GM23338 (cell line): ENCODE data around the gene KRT9. TPM values are rescaled to one million over a fixed set of nuclear protein-coding genes. Genes with fewer than 3 reads are reported as not detected.

Experiments used
- ATAC-seq: fragments of 200-7000 bp; cut with Tn5 transposase; 3 replicates; pipeline ENCODE4 v1.9.1; 2020
- DNase-seq: peaks from one replicate; pipeline ENCODE4 v3.0.0-alpha.2; 2015; ENCODE audit warnings: low spot score
- H2AFZ ChIP-seq: fragments of 200-600 bp; sonication (generic); 2 replicates; pipeline ENCODE4 v1.8.0; 2016; ENCODE audit warnings: antibody characterized with exemption, mild to moderate bottlenecking, moderate library complexity
- H3F3A ChIP-seq: fragments of 200-600 bp; sonication (generic); replicated peaks from 2 replicates; pipeline ENCODE4 v1.8.0; 2017; ENCODE audit warnings: antibody characterized with exemption, mixed run types, low read depth
- H3K27ac ChIP-seq: fragments of 200-600 bp; sonication (generic); 2 replicates; pipeline ENCODE4 v1.6.1; 2016; ENCODE audit warnings: low read depth
- H3K27me3 ChIP-seq: fragments of 200-600 bp; sonication (generic); 2 replicates; pipeline ENCODE4 v1.8.0; 2016; ENCODE audit warnings: mild to moderate bottlenecking, mixed run types, moderate library complexity; ENCODE audit not compliant: insufficient read depth
- H3K36me3 ChIP-seq: fragments of 200-600 bp; sonication (generic); 2 replicates; pipeline ENCODE4 v1.8.0; 2016; ENCODE audit warnings: mild to moderate bottlenecking; ENCODE audit not compliant: insufficient read depth
- H3K4me1 ChIP-seq: fragments of 200-600 bp; sonication (generic); 2 replicates; pipeline ENCODE4 v1.8.0; 2016; ENCODE audit warnings: mild to moderate bottlenecking, moderate library complexity; ENCODE audit not compliant: insufficient read depth
- H3K4me2 ChIP-seq: fragments of 200-600 bp; sonication (generic); 2 replicates; pipeline ENCODE4 v1.7.1; 2017; ENCODE audit warnings: mixed run types
- H3K4me3 ChIP-seq: fragments of 200-600 bp; sonication (generic); 2 replicates; pipeline ENCODE4 v1.6.1; 2016; ENCODE audit warnings: mixed run types
- H3K79me2 ChIP-seq: fragments of 200-600 bp; sonication (generic); replicated peaks from 2 replicates; pipeline ENCODE4 v1.8.0; 2017; ENCODE audit warnings: mild to moderate bottlenecking; ENCODE audit not compliant: insufficient read depth
- H3K9me2 ChIP-seq: fragments of 200-600 bp; sonication (generic); 2 replicates; pipeline ENCODE4 v1.8.0; 2017; ENCODE audit not compliant: insufficient read depth
- H4K20me1 ChIP-seq: fragments of 200-600 bp; sonication (generic); replicated peaks from 2 replicates; pipeline ENCODE4 v1.8.0; 2017; ENCODE audit warnings: mild to moderate bottlenecking; ENCODE audit not compliant: insufficient read depth
- H3K27ac Mint-ChIP-seq: 2 replicates; pipeline ENCODE4 v1.8.0; 2020; ENCODE audit warnings: inconsistent platforms, mild to moderate bottlenecking, moderate library complexity, mixed read lengths
- H3K27me3 Mint-ChIP-seq: 3 replicates; pipeline ENCODE4 v1.8.0; 2022; ENCODE audit warnings: low read depth, mild to moderate bottlenecking, moderate library complexity, mixed read lengths, inconsistent platforms; ENCODE audit not compliant: insufficient read depth, poor library complexity
- H3K36me3 Mint-ChIP-seq: 3 replicates; pipeline ENCODE4 v1.8.0; 2021; ENCODE audit warnings: low read depth, mild to moderate bottlenecking, inconsistent platforms, moderate library complexity, mixed read lengths
- H3K4me1 Mint-ChIP-seq: 3 replicates; pipeline ENCODE4 v1.8.0; 2020; ENCODE audit warnings: mild to moderate bottlenecking, inconsistent platforms, mixed read lengths
- H3K4me3 Mint-ChIP-seq: 3 replicates; pipeline ENCODE4 v1.8.0; 2021; ENCODE audit warnings: moderate library complexity, mild to moderate bottlenecking, inconsistent platforms, mixed read lengths
- H3K9me3 Mint-ChIP-seq: 3 replicates; pipeline ENCODE4 v1.8.0; 2020; ENCODE audit warnings: moderate library complexity, mild to moderate bottlenecking, inconsistent platforms, mixed read lengths
- CREB1 ChIP-seq: fragments of 250-450 bp; sonication (Bioruptor Pico); IDR thresholded peaks from 2 replicates; pipeline ENCODE4 v1.5.0; 2020; ENCODE audit warnings: low read depth, mild to moderate bottlenecking, moderate library complexity
- ETS1 ChIP-seq: IDR thresholded peaks from 2 replicates; pipeline ENCODE4 v1.6.1; 2016; ENCODE audit warnings: antibody characterized with exemption
- EZH2 ChIP-seq: fragments of 200-600 bp; sonication (generic); IDR thresholded peaks from one replicate; pipeline ENCODE4 v1.8.0; 2017; ENCODE audit warnings: antibody characterized with exemption, mild to moderate bottlenecking, low read depth; ENCODE audit not compliant: unreplicated experiment
- EZH2phosphoT487 ChIP-seq: fragments of 200-600 bp; sonication (generic); IDR thresholded peaks from one replicate; pipeline ENCODE4 v1.8.1; 2018; ENCODE audit warnings: antibody characterized with exemption; ENCODE audit not compliant: unreplicated experiment
- JUNB ChIP-seq: IDR thresholded peaks from one replicate; pipeline ENCODE4 v1.6.1; 2016; ENCODE audit warnings: antibody characterized with exemption; ENCODE audit not compliant: unreplicated experiment
- NANOG ChIP-seq: IDR thresholded peaks from 2 replicates; pipeline ENCODE4 v1.6.1; 2016; ENCODE audit warnings: antibody characterized with exemption, borderline replicate concordance
- POLR2AphosphoS5 ChIP-seq: IDR thresholded peaks from 2 replicates; pipeline ENCODE4 v1.6.1; 2016; ENCODE audit warnings: antibody characterized with exemption, low read depth
- REST ChIP-seq: IDR thresholded peaks from one replicate; pipeline ENCODE4 v1.6.1; 2018; ENCODE audit warnings: antibody characterized with exemption; ENCODE audit not compliant: unreplicated experiment
- STAT1 ChIP-seq: IDR thresholded peaks from one replicate; pipeline ENCODE4 v1.6.1; 2016; ENCODE audit warnings: antibody characterized with exemption; ENCODE audit not compliant: unreplicated experiment
- ZNF114 ChIP-seq: fragments of 250-450 bp; sonication (Bioruptor Pico); IDR thresholded peaks from 2 replicates; pipeline ENCODE4 v1.5.0; 2020; ENCODE audit warnings: mild to moderate bottlenecking, moderate library complexity
- ZNF331 ChIP-seq: fragments of 250-450 bp; sonication (Bioruptor Pico); IDR thresholded peaks from 2 replicates; pipeline ENCODE4 v1.5.0; 2020; ENCODE audit warnings: low read depth, mild to moderate bottlenecking, moderate library complexity
- polyA plus RNA-seq: library from polyadenylated mRNA; unstranded; fragments of >200 nt; fragmentation: Nextera tagmentation; extraction: Ambion mirVana; gene quantifications from 2 replicates; pipeline ENCODE4 v1.2.1, GENCODE V29; 2016
- total RNA-seq: library from RNA; depleted of rRNA; stranded (reverse); fragments of >200 nt; shearing (Covaris generic); gene quantifications from 2 replicates; pipeline ENCODE4 v1.2.3, GENCODE V29; 2014
- TF ChIP-seq, protein P1 (sequence below): fragments of 250-450 bp; sonication (Bioruptor Pico); IDR thresholded peaks from 2 replicates; pipeline ENCODE4 v1.5.0; 2020; ENCODE audit warnings: mild to moderate bottlenecking, moderate library complexity
- TF ChIP-seq, protein P2 (sequence below), 2 experiments: fragments of 200-600 bp in 1 of 2; sonication (generic) in 1 of 2; conservative IDR thresholded peaks; 2 replicates each; pipeline versions ENCODE4 v1.5.1 to v1.6.1; 2016 to 2017; ENCODE audit warnings: antibody characterized with exemption in 2 of 2, low read depth in 2 of 2, mild to moderate bottlenecking in 2 of 2, moderate library complexity in 1 of 2

KRT9 gene
- total and polyA plus RNA-seq, 2 experiments from 2014 or later = not detected

DNA sequence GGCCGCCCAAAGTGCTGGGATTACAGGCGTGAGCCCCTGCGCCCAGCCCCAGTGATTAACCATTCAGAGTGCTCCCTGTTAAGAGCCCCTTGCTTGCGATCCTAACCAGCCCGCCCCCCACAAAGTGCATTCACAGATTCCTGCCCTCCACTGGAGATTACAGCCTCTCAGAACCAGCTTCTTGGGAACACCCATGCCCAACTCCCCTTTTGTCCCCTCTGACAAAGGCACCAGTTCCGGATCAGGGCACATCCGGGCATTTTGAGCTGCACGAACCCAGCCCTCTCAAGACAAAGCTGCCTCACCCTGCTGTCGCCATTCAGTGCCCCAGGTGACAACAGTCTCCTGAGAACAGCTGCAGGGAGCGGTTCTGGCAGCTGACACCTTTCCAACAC, 42.9 kb downstream of the KRT9 start:
- Histone ChIP-seq H3K4me1 (peaks cover 15% of the 10 kb centered on the region), H3K27me3 (no peaks in the 10 kb centered on the region), H4K20me1 (peaks cover 9% of the 10 kb centered on the region; the same call in 1 of the 2 replicates), H3K9me2 (no peaks in the 10 kb centered on the region), H3F3A (no peaks in the 10 kb centered on the region), H3K4me3 (no peak overlapping the region), H2AFZ (peak overlapping the region; percentile 38; the same call in 1 of the 2 replicates), H3K36me3 (no peaks in the 10 kb centered on the region), H3K79me2 (peaks cover 11% of the 10 kb centered on the region), H3K4me2 (peak overlapping the region; percentile 92; the same call in 1 of the 2 replicates), H3K27ac (no peak overlapping the region)
- Mint-ChIP-seq H3K27me3 (peaks cover 21% of the 10 kb centered on the region), H3K4me1 (peaks cover 27% of the 10 kb centered on the region), H3K27ac (peak overlapping the region; percentile 89), H3K9me3 (no peaks in the 10 kb centered on the region; the same call in 2 of the 3 replicates), H3K4me3 (peak overlapping the region; percentile 92), H3K36me3 (peaks cover 27% of the 10 kb centered on the region)
- ATAC-seq (no peak), DNase-seq (peak; percentile 38)
- TF ChIP-seq, protein P1, sequence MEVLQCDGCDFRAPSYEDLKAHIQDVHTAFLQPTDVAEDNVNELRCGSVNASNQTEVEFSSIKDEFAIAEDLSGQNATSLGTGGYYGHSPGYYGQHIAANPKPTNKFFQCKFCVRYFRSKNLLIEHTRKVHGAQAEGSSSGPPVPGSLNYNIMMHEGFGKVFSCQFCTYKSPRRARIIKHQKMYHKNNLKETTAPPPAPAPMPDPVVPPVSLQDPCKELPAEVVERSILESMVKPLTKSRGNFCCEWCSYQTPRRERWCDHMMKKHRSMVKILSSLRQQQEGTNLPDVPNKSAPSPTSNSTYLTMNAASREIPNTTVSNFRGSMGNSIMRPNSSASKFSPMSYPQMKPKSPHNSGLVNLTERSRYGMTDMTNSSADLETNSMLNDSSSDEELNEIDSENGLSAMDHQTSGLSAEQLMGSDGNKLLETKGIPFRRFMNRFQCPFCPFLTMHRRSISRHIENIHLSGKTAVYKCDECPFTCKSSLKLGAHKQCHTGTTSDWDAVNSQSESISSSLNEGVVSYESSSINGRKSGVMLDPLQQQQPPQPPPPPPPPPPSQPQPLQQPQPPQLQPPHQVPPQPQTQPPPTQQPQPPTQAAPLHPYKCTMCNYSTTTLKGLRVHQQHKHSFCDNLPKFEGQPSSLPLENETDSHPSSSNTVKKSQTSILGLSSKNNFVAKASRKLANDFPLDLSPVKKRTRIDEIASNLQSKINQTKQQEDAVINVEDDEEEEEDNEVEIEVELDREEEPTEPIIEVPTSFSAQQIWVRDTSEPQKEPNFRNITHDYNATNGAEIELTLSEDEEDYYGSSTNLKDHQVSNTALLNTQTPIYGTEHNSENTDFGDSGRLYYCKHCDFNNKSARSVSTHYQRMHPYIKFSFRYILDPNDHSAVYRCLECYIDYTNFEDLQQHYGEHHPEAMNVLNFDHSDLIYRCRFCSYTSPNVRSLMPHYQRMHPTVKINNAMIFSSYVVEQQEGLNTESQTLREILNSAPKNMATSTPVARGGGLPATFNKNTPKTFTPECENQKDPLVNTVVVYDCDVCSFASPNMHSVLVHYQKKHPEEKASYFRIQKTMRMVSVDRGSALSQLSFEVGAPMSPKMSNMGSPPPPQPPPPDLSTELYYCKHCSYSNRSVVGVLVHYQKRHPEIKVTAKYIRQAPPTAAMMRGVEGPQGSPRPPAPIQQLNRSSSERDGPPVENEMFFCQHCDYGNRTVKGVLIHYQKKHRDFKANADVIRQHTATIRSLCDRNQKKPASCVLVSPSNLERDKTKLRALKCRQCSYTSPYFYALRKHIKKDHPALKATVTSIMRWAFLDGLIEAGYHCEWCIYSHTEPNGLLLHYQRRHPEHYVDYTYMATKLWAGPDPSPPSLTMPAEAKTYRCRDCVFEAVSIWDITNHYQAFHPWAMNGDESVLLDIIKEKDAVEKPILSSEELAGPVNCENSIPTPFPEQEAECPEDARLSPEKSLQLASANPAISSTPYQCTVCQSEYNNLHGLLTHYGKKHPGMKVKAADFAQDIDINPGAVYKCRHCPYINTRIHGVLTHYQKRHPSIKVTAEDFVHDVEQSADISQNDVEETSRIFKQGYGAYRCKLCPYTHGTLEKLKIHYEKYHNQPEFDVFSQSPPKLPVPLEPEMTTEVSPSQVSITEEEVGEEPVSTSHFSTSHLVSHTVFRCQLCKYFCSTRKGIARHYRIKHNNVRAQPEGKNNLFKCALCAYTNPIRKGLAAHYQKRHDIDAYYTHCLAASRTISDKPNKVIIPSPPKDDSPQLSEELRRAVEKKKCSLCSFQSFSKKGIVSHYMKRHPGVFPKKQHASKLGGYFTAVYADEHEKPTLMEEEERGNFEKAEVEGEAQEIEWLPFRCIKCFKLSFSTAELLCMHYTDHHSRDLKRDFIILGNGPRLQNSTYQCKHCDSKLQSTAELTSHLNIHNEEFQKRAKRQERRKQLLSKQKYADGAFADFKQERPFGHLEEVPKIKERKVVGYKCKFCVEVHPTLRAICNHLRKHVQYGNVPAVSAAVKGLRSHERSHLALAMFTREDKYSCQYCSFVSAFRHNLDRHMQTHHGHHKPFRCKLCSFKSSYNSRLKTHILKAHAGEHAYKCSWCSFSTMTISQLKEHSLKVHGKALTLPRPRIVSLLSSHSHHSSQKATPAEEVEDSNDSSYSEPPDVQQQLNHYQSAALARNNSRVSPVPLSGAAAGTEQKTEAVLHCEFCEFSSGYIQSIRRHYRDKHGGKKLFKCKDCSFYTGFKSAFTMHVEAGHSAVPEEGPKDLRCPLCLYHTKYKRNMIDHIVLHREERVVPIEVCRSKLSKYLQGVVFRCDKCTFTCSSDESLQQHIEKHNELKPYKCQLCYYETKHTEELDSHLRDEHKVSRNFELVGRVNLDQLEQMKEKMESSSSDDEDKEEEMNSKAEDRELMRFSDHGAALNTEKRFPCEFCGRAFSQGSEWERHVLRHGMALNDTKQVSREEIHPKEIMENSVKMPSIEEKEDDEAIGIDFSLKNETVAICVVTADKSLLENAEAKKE (CRISPR knock-in tag) = no peak
- no peak for TF ChIP-seq EZH2
- TF ChIP-seq STAT1 = no peak
- no peak for TF ChIP-seq EZH2phosphoT487
- TF ChIP-seq POLR2AphosphoS5 = no peak
- TF ChIP-seq REST = no peak
- no peak for TF ChIP-seq ETS1
- TF ChIP-seq JUNB = no peak
- TF ChIP-seq CREB1 (CRISPR knock-in tag) = no peak
- TF ChIP-seq, protein P2, sequence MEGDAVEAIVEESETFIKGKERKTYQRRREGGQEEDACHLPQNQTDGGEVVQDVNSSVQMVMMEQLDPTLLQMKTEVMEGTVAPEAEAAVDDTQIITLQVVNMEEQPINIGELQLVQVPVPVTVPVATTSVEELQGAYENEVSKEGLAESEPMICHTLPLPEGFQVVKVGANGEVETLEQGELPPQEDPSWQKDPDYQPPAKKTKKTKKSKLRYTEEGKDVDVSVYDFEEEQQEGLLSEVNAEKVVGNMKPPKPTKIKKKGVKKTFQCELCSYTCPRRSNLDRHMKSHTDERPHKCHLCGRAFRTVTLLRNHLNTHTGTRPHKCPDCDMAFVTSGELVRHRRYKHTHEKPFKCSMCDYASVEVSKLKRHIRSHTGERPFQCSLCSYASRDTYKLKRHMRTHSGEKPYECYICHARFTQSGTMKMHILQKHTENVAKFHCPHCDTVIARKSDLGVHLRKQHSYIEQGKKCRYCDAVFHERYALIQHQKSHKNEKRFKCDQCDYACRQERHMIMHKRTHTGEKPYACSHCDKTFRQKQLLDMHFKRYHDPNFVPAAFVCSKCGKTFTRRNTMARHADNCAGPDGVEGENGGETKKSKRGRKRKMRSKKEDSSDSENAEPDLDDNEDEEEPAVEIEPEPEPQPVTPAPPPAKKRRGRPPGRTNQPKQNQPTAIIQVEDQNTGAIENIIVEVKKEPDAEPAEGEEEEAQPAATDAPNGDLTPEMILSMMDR (conservative IDR thresholded peaks at IDR 0.05; ENCODE audit: low read depth in 2 of 2) = no peak
- no peak for TF ChIP-seq ZNF114 (CRISPR knock-in tag)
- no peak for TF ChIP-seq NANOG
- TF ChIP-seq ZNF331 (CRISPR knock-in tag) = no peak
